Subcutaneous abdominal adipose tissue (tissue), 5 donors: ENCODE data around the gene LRRC51.
A peak's percentile ranks its signal among the peaks of the same experiment; 100 is the strongest.

Source experiments
- H3K27ac ChIP-seq: one replicate; pipeline ENCODE4 v1.7.0; 2013; ENCODE audit warnings: low read depth, mild to moderate bottlenecking, inconsistent platforms, low read length, moderate library complexity
- H3K27me3 ChIP-seq, 5 donors: one replicate each; pipeline ENCODE4 v1.7.0; 2013; ENCODE audit warnings: low read length in 5 of 5, inconsistent platforms in 1 of 5; ENCODE audit not compliant: control insufficient read depth in 5 of 5, insufficient read depth in 4 of 5
- H3K36me3 ChIP-seq, 5 donors: one replicate each; pipeline ENCODE4 v1.7.0; 2013; ENCODE audit warnings: low read length in 5 of 5; ENCODE audit not compliant: control insufficient read depth in 5 of 5, insufficient read depth in 5 of 5
- H3K4me1 ChIP-seq, 5 donors: one replicate each; pipeline ENCODE4 v1.7.0; 2013; ENCODE audit warnings: low read length in 5 of 5, mild to moderate bottlenecking in 3 of 5, moderate library complexity in 1 of 5; ENCODE audit not compliant: control insufficient read depth in 5 of 5, insufficient read depth in 5 of 5
- H3K4me3 ChIP-seq, 5 donors: one replicate each; pipeline ENCODE4 v1.7.0; 2013; ENCODE audit warnings: low read length in 5 of 5, low read depth in 1 of 5
- H3K9ac ChIP-seq, 5 donors: one replicate each; pipeline ENCODE4 v1.7.0; 2013; ENCODE audit warnings: low read length in 5 of 5, mild to moderate bottlenecking in 4 of 5, moderate library complexity in 3 of 5
- H3K9me3 ChIP-seq, 5 donors: one replicate each; pipeline ENCODE4 v1.7.0; 2013; ENCODE audit warnings: low read length in 5 of 5; ENCODE audit not compliant: control insufficient read depth in 5 of 5
- donor health status: healthy.
- donor health status: healthy.
- donor health status: healthy.
- donor health status: healthy.
- donor health status: healthy.

The LRRC51 gene

DNA sequence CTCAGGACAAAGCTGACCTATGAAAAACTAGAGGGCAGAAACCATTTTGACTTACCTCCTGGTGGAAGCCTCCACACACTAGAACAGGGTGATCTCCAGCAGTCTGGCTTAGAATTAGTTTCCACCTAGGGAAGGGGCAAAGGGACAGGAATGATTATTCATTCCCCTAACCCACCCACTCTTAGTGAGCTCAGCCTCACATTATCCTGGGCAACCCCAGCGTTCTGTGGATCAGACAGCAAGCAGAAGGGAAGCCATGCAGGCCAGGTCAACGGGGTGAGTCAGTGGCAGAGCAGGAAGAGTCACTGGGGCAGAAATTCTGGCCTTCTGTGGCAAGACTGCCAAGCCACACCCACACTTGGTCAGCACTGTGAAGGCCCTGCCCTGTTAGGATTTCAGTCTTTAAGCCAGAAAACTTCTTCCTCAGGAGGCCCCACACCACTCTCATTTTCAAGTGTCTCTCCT, 10.8 kb upstream of the LRRC51 start:
- H3K9ac ChIP-seq: peak overlapping the region; percentile 30 to 74 (median 57)
- H3K4me1 ChIP-seq: peaks cover 5 to 53% (median 43%) of the 10 kb centered on the region in 5 donors
- H3K36me3 ChIP-seq: peaks cover 0 to 3% (median 0%) of the 10 kb centered on the region in 5 donors
- peak overlapping the region; percentile 98 for H3K27ac ChIP-seq
- H3K9me3 ChIP-seq: no peaks in the 10 kb centered on the region
- H3K4me3 ChIP-seq: peak overlapping the region in 1 of 5 donors; percentile 32
- H3K27me3 ChIP-seq: no peaks in the 10 kb centered on the region

GRCh38 chr11:72070491-72070890, 10.2 kb upstream of the LRRC51 start:
- Histone ChIP-seq H3K9ac (peak overlapping the region in 4 of 5 donors; percentile 30 to 74 (median 53)), H3K4me1 (peaks cover 5 to 53% (median 43%) of the 10 kb centered on the region in 5 donors), H3K27ac (peak overlapping the region; percentile 98), H3K27me3 (no peaks in the 10 kb centered on the region), H3K9me3 (no peaks in the 10 kb centered on the region), H3K4me3 (peak overlapping the region in 1 of 5 donors; percentile 12), H3K36me3 (peaks cover 0 to 3% (median 0%) of the 10 kb centered on the region in 5 donors)

DNA sequence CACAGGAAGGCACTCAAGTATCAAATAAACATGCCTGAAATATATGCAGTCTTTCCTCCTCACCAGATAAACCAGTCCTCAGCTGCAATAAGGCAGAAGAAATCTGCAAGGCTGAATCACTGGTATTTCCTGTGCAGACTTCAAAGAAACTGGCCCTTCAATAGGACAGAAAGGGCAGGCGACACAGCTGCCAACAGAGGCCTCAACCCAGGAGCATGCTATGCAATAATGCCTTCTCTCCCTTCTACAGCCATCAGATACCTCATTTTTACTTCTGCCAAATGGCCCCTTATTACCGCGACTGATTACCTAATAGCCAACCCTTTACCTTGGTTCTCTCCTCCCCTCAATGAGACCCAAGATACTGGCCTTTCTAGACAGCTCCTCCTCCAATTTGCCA, 8.3 kb upstream of the LRRC51 start:
- Histone ChIP-seq H3K4me3 (no peak overlapping the region), H3K27ac (no peak overlapping the region), H3K27me3 (no peaks in the 10 kb centered on the region), H3K9me3 (no peaks in the 10 kb centered on the region), H3K9ac (no peak overlapping the region), H3K4me1 (peaks cover 2 to 41% (median 31%) of the 10 kb centered on the region in 5 donors), H3K36me3 (peaks cover 0 to 3% (median 0%) of the 10 kb centered on the region in 5 donors)

- Histone ChIP-seq H3K9me3 (no peaks in the 10 kb centered on the region), H3K27me3 (no peaks in the 10 kb centered on the region), H3K4me3 (no peak overlapping the region), H3K27ac (no peak overlapping the region), H3K4me1 (peaks cover 1 to 27% (median 24%) of the 10 kb centered on the region in 5 donors), H3K36me3 (no peaks in the 10 kb centered on the region), H3K9ac (no peak overlapping the region)
Measured at GRCh38 chr11:72075109-72075508, 5.5 kb upstream of the LRRC51 start.

DNA sequence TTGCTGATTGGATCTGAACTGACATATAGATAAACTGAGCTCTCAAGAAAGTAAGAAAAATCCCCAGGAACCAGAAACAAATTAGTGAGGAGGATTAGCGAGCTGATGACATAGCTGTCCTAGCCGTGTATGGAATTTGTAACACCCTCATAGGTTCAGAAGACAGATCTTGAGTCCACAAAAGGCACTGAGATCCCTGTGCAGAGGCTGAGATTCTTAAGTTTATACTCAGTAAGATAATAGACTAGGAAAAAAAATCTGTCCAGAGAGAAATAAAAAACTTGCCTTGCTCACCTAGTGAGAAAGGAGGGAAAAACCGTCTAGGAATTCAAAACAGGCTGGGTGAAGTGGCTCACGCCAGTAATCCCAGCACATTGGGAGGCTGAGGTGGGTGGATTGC, 4.9 kb upstream of the LRRC51 start:
- Histone ChIP-seq H3K4me3 (no peak overlapping the region), H3K36me3 (no peaks in the 10 kb centered on the region), H3K27me3 (no peaks in the 10 kb centered on the region), H3K9ac (no peak overlapping the region), H3K27ac (no peak overlapping the region), H3K4me1 (peaks cover 0 to 21% (median 20%) of the 10 kb centered on the region in 5 donors), H3K9me3 (no peaks in the 10 kb centered on the region)

GRCh38 chr11:72078477-72078876, 2.2 kb upstream of the LRRC51 start:
- H3K4me3 ChIP-seq: no peak overlapping the region

DNA sequence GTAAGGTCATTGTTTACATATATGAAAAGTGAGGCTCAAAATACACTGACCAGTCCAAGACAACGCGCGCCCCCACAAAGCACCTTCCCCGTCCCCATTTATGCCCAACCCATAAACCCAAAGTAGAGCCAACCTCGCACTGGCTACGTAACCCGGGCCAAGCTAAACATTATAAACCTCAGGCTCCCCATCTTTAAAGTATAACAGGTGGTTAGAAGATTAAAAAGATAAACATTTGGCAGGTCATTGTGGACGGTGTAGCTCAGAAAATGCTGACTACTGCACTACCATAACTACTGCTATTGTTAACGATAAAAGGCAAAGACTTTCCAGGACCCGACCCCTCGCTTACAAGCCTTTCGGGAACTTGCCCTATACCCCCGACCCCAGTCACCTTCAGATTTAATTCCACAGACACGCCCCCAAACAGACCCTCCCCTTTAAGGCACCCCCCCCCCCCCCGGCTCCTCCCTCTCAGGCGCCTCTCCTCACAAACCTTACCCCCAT, 778 bp upstream of the LRRC51 start:
- Histone ChIP-seq H3K9me3 (no peaks in the 10 kb centered on the region), H3K4me3 (peak overlapping the region; percentile 74 to 88 (median 82)), H3K27me3 (no peaks in the 10 kb centered on the region), H3K4me1 (peaks cover 0 to 27% (median 19%) of the 10 kb centered on the region in 5 donors), H3K27ac (peak overlapping the region; percentile 92), H3K9ac (peak overlapping the region in 4 of 5 donors; percentile 50 to 93 (median 90)), H3K36me3 (no peaks in the 10 kb centered on the region)

More at GRCh38 chr11:72078477-72078876, 2.2 kb upstream of the LRRC51 start:
- Histone ChIP-seq H3K9ac (peak overlapping the region in 1 of 5 donors; percentile 51), H3K36me3 (no peaks in the 10 kb centered on the region), H3K27me3 (no peaks in the 10 kb centered on the region), H3K9me3 (no peaks in the 10 kb centered on the region), H3K4me1 (peaks cover 0 to 27% (median 19%) of the 10 kb centered on the region in 5 donors), H3K27ac (peak overlapping the region; percentile 92)

DNA sequence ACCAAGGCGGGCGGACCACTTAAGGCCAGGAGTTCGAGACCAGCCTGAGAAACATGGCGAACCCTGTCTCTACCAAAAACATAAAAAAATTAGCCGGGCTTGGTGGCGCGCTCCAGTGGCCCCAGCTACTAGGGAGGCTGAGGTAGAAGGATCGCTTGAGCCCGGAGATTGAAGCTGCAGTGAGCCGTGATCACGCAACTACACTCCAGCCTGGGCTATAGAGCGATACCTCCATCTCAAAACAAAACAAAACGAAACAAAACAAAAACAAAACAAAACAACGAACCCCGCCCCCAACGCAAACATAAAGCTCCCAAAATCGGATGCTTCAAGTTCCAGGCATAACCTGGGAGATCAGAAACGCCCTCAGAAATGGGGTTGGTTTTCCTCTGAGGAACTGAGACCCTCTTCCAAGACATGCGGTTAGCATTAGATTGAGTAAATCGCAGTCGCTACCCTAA, 564 bp downstream of the LRRC51 start:
- H3K9ac ChIP-seq: peak overlapping the region; percentile 50 to 89 (median 81)
- peaks cover 0 to 8% (median 2%) of the 10 kb centered on the region in 5 donors for H3K36me3 ChIP-seq
- H3K4me1 ChIP-seq: peaks cover 0 to 27% (median 19%) of the 10 kb centered on the region in 5 donors
- H3K27me3 ChIP-seq: no peaks in the 10 kb centered on the region
- H3K4me3 ChIP-seq: peak overlapping the region; percentile 71 to 87 (median 76)
- H3K27ac ChIP-seq: peak overlapping the region; percentile 92
- H3K9me3 ChIP-seq: no peaks in the 10 kb centered on the region

DNA sequence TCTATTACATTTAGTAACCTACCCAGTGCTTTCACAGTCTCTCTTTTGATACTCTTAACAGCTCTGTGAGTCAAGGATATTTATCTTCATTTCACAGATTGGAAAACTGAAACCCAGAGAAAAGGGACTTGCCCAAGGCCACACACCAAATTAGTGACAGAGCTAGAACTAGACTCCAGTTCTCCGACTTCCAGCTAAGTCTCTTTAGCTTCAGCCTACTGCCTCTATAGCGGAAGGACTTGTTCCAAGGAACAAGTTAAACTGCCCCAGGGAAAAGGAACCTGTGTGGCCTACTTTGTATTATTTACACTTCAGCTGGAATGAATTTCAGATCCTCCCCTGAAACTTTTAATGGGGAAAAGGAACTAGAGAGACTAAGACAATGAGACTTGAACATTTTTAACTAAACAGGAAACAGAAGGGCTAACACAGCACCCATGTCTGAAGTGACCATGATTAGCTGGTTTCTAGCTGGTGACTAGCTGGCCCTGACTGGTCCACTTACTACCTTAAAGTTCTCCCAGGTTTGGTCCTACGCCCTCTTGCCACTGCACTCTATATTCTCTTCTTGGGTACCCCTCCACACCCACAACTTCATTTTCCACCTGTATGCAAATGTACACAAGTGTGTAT, 1.3 kb downstream of the LRRC51 start:
- H3K9me3 ChIP-seq: no peaks in the 10 kb centered on the region

DNA sequence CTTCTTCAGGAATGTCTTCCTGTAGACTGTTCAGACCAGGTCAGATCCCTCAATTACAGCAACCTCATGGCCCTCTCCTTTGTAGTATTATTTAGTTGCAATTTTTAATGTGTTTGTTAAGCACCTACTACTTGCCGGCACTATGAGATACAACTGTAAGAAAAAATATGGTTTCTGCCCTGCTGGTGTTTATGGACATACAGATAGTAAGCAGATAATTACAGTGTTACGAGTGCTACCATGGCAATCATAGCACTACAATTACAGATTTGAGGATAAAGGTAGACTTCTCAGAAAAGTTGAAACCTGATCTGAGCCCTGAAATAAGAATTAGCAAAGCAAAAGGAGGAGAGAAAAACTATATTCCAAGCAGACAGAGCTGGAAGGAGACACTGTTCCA, 2.8 kb downstream of the LRRC51 start:
- Histone ChIP-seq H3K9ac (no peak overlapping the region), H3K4me1 (peaks cover 0 to 27% (median 19%) of the 10 kb centered on the region in 5 donors), H3K27ac (no peak overlapping the region)

More for the DNA sequence above, 1.3 kb downstream of the LRRC51 start:
- H3K27ac ChIP-seq: peak overlapping the region; percentile 92
- H3K4me3 ChIP-seq: no peak overlapping the region
- peaks cover 0 to 8% (median 2%) of the 10 kb centered on the region in 5 donors for H3K36me3 ChIP-seq
- peaks cover 0 to 27% (median 19%) of the 10 kb centered on the region in 5 donors for H3K4me1 ChIP-seq
- no peak overlapping the region for H3K9ac ChIP-seq
- no peaks in the 10 kb centered on the region for H3K27me3 ChIP-seq

More for the DNA sequence above, 2.8 kb downstream of the LRRC51 start:
- Histone ChIP-seq H3K36me3 (peaks cover 3 to 14% (median 7%) of the 10 kb centered on the region in 5 donors), H3K9me3 (no peaks in the 10 kb centered on the region), H3K4me3 (no peak overlapping the region), H3K27me3 (no peaks in the 10 kb centered on the region)
